ENCODE measurements around the gene HGF. TPM values are rescaled to one million over a fixed set of nuclear protein-coding genes. Genes with fewer than 3 reads are reported as not detected.

Gene HGF
- polyA plus RNA-seq, 1 experiment: 1.1 TPM

DNA sequence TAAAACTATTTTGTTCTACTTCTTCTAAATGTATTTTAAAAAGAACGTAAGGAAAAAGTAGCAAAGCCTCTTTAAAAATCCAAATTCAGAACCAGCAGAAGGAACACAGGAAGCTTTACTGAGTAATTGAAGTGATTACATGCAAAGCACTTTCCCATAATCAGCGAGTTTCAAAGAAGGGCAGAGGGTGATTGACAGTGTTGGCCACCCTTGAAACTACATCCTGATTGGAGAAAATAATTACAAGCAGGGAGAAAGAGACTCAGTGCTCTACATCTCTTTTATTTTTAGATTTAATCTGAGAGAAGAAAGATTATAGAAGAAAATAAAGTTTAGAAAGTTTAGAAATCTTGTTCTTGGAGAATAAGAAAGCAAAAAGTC, 20.3 kb upstream of the HGF start:
- TF ChIP-seq, protein P1, sequence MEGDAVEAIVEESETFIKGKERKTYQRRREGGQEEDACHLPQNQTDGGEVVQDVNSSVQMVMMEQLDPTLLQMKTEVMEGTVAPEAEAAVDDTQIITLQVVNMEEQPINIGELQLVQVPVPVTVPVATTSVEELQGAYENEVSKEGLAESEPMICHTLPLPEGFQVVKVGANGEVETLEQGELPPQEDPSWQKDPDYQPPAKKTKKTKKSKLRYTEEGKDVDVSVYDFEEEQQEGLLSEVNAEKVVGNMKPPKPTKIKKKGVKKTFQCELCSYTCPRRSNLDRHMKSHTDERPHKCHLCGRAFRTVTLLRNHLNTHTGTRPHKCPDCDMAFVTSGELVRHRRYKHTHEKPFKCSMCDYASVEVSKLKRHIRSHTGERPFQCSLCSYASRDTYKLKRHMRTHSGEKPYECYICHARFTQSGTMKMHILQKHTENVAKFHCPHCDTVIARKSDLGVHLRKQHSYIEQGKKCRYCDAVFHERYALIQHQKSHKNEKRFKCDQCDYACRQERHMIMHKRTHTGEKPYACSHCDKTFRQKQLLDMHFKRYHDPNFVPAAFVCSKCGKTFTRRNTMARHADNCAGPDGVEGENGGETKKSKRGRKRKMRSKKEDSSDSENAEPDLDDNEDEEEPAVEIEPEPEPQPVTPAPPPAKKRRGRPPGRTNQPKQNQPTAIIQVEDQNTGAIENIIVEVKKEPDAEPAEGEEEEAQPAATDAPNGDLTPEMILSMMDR (IDR thresholded peaks at IDR 0.05; ENCODE audit: insufficient read depth, low read depth, low read length): no peak
- ChIA-PET CTCF (interaction anchor here (1.2 to 1.8 kb wide), 2 partner anchors 14 to 289 kb away, joined by 5 read pairs; no protein-coding TSS in a partner anchor), POLR2A (interaction anchor here (0.5 kb wide), 1 partner anchor 1081 kb away, joined by 3 read pairs; no protein-coding TSS in a partner anchor)
- Histone ChIP-seq H3K27me3 (ENCODE audit: control insufficient read depth, insufficient read depth, low read length) (no peaks in the 10 kb centered on the region), H3K36me3 (ENCODE audit: control insufficient read depth, insufficient read depth, low read length) (no peaks in the 10 kb centered on the region), H3K4me3 (ENCODE audit: low read depth, low read length) (no peak overlapping the region)
- DNase-seq (ENCODE audit: low read depth): no peak

DNA sequence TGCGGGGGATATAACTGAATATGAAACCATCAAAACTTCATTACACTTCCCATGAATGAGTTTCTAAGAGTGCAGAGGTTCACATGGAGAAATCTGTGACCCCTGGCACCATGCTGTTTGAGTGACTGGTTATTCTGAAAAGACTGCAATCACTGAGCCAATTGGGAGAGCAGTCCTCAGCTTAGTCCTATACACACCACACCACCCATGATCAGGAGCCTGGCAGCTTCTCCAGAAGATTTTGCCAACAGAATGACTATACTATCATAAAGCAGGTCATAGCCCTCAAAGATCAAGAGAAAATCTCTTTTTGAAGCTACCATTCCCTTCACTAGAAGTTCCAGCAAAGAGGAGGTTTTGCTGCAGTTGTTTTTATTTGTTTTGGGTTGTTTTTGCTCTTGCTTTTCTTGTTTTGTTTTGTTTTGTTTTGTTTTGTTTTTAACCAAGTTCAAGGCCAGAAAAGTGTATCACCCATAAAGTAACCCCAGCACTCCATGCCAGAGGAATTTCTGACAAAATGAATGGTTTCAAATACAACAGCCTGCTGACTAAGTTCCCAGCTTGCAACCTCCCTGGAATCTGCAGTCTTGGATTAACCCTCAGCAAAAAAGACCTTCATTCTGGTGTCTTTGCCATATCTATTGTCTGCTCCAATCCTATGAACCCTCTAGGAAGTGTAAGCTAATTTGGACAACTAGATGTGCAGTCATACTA, 19.7 kb upstream of the HGF start:
- Histone ChIP-seq H3K36me3 (ENCODE audit: control insufficient read depth, insufficient read depth, low read length) (no peaks in the 10 kb centered on the region), H3K27me3 (ENCODE audit: control insufficient read depth, insufficient read depth, low read length) (no peaks in the 10 kb centered on the region), H3K4me3 (ENCODE audit: low read depth, low read length) (no peak overlapping the region)
- DNase-seq (ENCODE audit: low read depth): no peak
- TF ChIP-seq, protein P1 (IDR thresholded peaks at IDR 0.05; ENCODE audit: insufficient read depth, low read depth, low read length): no peak
- ChIA-PET CTCF (interaction anchor here (1.2 to 1.8 kb wide), 2 partner anchors 12 to 289 kb away, joined by 3 to 5 read pairs; no protein-coding TSS in a partner anchor), POLR2A (interaction anchor here (0.5 to 0.6 kb wide), 2 partner anchors 44 to 1082 kb away, joined by 3 read pairs; no protein-coding TSS in a partner anchor)

DNA sequence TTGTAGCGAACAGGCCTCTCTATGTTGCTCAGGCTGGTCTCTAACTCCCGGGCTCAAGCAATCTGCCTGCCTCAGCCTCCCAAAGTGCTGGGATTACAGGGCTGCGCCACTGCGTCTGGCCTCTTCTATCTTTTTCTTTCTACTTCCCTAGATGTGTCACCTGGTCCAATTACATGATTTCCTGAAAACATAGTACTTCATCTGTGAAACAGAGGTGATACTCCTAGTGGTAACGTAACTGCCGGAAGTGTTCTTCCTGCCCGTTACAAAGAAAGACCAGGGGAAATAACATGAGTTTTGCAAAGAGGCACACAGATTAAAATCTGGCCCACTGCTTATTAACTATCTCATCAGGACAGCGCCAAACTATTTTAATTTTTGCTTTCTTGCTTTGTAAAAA, 18.4 kb upstream of the HGF start:
- no peaks in the 10 kb centered on the region for H3K36me3 ChIP-seq (ENCODE audit: control insufficient read depth, insufficient read depth, low read length)
- TF ChIP-seq, protein P1 (IDR thresholded peaks at IDR 0.05; ENCODE audit: insufficient read depth, low read depth, low read length): no peak
- H3K4me3 ChIP-seq (ENCODE audit: low read depth, low read length): no peak overlapping the region
- CTCF ChIA-PET: interaction anchor here (0.9 kb wide), 1 partner anchor 63 kb away, joined by 3 read pairs; no protein-coding TSS in a partner anchor
- POLR2A ChIA-PET: no interaction called here
- DNase-seq (ENCODE audit: low read depth): no peak
- H3K27me3 ChIP-seq (ENCODE audit: control insufficient read depth, insufficient read depth, low read length): no peaks in the 10 kb centered on the region

DNA sequence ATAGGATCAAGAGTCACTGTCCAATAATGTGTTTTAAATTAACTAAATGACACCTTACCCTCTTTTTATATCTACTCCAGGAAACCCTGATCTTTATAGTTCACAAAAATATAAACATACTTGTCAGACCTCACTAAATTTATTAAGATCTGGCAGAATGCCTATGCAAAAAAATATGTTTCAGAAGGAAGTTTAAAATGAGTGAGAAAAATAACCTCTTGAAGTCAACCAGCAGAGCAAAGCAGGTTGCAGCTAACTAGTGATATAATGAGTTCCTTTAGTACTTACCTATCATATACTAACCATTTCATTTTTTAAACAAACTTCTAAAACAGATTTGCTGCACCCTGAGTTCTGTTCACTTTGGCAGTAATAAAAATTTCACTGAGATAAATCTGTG, 14.0 kb upstream of the HGF start:
- CTCF ChIA-PET: interaction anchor here (0.7 to 1.1 kb wide), 2 partner anchors 14 to 1869 kb away, joined by 3 read pairs; partner anchors contain the start of gene HGF
- TF ChIP-seq, protein P1 (IDR thresholded peaks at IDR 0.05; ENCODE audit: insufficient read depth, low read depth, low read length): no peak
- H3K4me3 ChIP-seq (ENCODE audit: low read depth, low read length): no peak overlapping the region
- H3K36me3 ChIP-seq (ENCODE audit: control insufficient read depth, insufficient read depth, low read length): no peaks in the 10 kb centered on the region
- DNase-seq (ENCODE audit: low read depth): no peak
- POLR2A ChIA-PET: no interaction called here
- no peaks in the 10 kb centered on the region for H3K27me3 ChIP-seq (ENCODE audit: control insufficient read depth, insufficient read depth, low read length)

DNA sequence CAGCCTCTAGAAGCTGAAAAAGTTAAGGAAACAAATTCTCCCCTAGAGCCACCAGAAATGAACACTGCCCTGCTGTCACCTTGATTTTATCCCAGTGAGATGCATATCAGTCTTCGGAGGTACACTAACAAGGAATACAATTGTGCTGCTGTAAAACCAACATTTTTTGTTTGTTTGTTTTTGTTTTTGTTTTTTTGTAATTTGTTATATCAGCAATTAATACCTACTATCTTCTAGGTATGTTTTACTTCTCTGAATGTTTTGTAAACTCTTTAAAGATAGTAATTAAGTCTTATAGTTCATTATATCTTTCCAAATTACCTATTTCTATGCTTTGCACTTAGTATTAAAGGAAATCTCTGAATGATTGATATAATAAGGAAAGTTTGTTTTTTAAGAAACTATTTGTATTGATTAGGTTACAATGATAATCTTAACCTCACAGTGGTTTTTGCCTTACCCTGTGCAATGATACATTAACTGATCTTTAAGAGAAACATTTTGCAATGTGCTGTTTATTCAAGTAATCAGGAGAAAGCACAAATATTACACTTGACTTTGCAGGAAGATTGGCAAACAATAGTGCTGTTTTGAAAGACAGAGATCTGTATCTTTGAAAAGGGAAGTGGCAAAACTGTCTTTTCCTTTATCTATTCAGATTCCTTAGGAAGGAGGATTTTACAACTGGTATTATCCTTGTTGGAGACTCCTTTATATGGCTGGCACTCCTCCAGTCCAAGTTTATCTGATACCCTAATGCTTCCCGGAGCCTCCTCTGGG, 11.3 kb upstream of the HGF start:
- POLR2A ChIA-PET: no interaction called here
- Histone ChIP-seq H3K27me3 (ENCODE audit: control insufficient read depth, insufficient read depth, low read length) (no peaks in the 10 kb centered on the region), H3K4me3 (ENCODE audit: low read depth, low read length) (no peak overlapping the region), H3K36me3 (ENCODE audit: control insufficient read depth, insufficient read depth, low read length) (no peaks in the 10 kb centered on the region)
- TF ChIP-seq, protein P1 (IDR thresholded peaks at IDR 0.05; ENCODE audit: insufficient read depth, low read depth, low read length): no peak
- CTCF ChIA-PET: no interaction called here
- no peak for DNase-seq (ENCODE audit: low read depth)
